OCI-LY1 (cell line): ENCODE results near the gene RASD1.

Source experiments
- H2AFZ ChIP-seq: fragments of 200-600 bp; sonication (generic), shearing (Covaris generic); 2 replicates; pipeline ENCODE4 v1.6.0; 2014; ENCODE audit warnings: antibody characterized with exemption, mild to moderate bottlenecking, low read length
- H3F3A ChIP-seq: fragments of 200-600 bp; sonication (generic), shearing (Covaris generic); 2 replicates; pipeline ENCODE4 v1.6.0; 2014; ENCODE audit warnings: mild to moderate bottlenecking, antibody characterized with exemption, low read length, moderate library complexity; ENCODE audit not compliant: insufficient read depth
- H3K27ac ChIP-seq: fragments of 200-600 bp; sonication (generic); 2 replicates; pipeline ENCODE4 v1.5.1; 2014; ENCODE audit warnings: low read length, mixed run types, mild to moderate bottlenecking, low read depth; ENCODE audit not compliant: poor library complexity, severe bottlenecking
- H3K27me3 ChIP-seq: fragments of 200-600 bp; sonication (generic); 2 replicates; pipeline ENCODE4 v1.6.0; 2014; ENCODE audit warnings: antibody characterized with exemption, mild to moderate bottlenecking, low read length, moderate library complexity; ENCODE audit not compliant: insufficient read depth
- H3K36me3 ChIP-seq: fragments of 200-600 bp; sonication (generic); 2 replicates; pipeline ENCODE4 v1.6.1; 2014; ENCODE audit warnings: mild to moderate bottlenecking, antibody characterized with exemption, low read length, moderate library complexity, mixed read lengths; ENCODE audit not compliant: insufficient read depth
- H3K4me1 ChIP-seq: fragments of 200-600 bp; sonication (generic); 2 replicates; pipeline ENCODE4 v1.5.1; 2014; ENCODE audit warnings: mild to moderate bottlenecking, low read length, moderate library complexity; ENCODE audit not compliant: insufficient read depth, severe bottlenecking
- H3K4me2 ChIP-seq: fragments of 200-600 bp; sonication (generic), shearing (Covaris generic); 2 replicates; pipeline ENCODE4 v1.6.1; 2014; ENCODE audit warnings: low read length
- H3K4me3 ChIP-seq: fragments of 200-600 bp; sonication (generic); 2 replicates; pipeline ENCODE4 v1.5.1; 2014; ENCODE audit warnings: low read length, low read depth, mild to moderate bottlenecking, mixed read lengths; ENCODE audit not compliant: poor library complexity, severe bottlenecking
- H3K79me2 ChIP-seq: fragments of 200-600 bp; shearing (Covaris generic); 2 replicates; pipeline ENCODE4 v1.6.1; 2016; ENCODE audit warnings: mixed run types, low read length, mixed read lengths; ENCODE audit not compliant: insufficient read depth
- H3K9ac ChIP-seq: fragments of 200-600 bp; sonication (generic), shearing (Covaris generic); 2 replicates; pipeline ENCODE4 v1.6.1; 2014; ENCODE audit warnings: mild to moderate bottlenecking, low read length, mixed read lengths
- H3K9me2 ChIP-seq: fragments of 200-600 bp; sonication (generic), shearing (Covaris generic); 2 replicates; pipeline ENCODE4 v1.6.1; 2014; ENCODE audit warnings: low read depth, mild to moderate bottlenecking, low read length, mixed read lengths
- H3K9me3 ChIP-seq: fragments of 200-600 bp; shearing (Covaris generic); 2 replicates; pipeline ENCODE4 v1.6.1; 2014; ENCODE audit warnings: low read length, mixed read lengths
- H4K20me1 ChIP-seq: fragments of 200-600 bp; sonication (generic), shearing (Covaris generic); 2 replicates; pipeline ENCODE4 v1.6.0; 2016; ENCODE audit warnings: mild to moderate bottlenecking, low read length; ENCODE audit not compliant: insufficient read depth
- CTCF ChIP-seq: fragments of 200-600 bp; sonication (generic), shearing (Covaris generic); IDR thresholded peaks from 2 replicates; pipeline ENCODE4 v1.5.1; 2017; ENCODE audit warnings: mild to moderate bottlenecking, antibody characterized with exemption, low read length, moderate library complexity, mixed read lengths
- EZH2 ChIP-seq: fragments of 200-600 bp; sonication (generic), shearing (Covaris generic); IDR thresholded peaks from 2 replicates; pipeline ENCODE4 v1.8.0; 2017; ENCODE audit warnings: borderline replicate concordance, mixed run types, mild to moderate bottlenecking, antibody characterized with exemption, low read length, moderate library complexity, mixed read lengths

The RASD1 gene

GRCh38 chr17:17495536-17496188, 533 bp downstream of the RASD1 start:
- Histone ChIP-seq H2AFZ (no peak overlapping the region), H3K9me3 (no peaks in the 10 kb centered on the region), H3K27ac (no peak overlapping the region), H3K27me3 (no peaks in the 10 kb centered on the region), H3F3A (no peaks in the 10 kb centered on the region), H3K9me2 (no peaks in the 10 kb centered on the region), H4K20me1 (no peaks in the 10 kb centered on the region), H3K4me3 (no peak overlapping the region), H3K9ac (no peak overlapping the region), H3K4me2 (no peak overlapping the region), H3K36me3 (peaks cover 24% of the 10 kb centered on the region), H3K79me2 (no peaks in the 10 kb centered on the region), H3K4me1 (peaks cover 3% of the 10 kb centered on the region)
- no peak for TF ChIP-seq EZH2
- no peak for TF ChIP-seq CTCF

DNA sequence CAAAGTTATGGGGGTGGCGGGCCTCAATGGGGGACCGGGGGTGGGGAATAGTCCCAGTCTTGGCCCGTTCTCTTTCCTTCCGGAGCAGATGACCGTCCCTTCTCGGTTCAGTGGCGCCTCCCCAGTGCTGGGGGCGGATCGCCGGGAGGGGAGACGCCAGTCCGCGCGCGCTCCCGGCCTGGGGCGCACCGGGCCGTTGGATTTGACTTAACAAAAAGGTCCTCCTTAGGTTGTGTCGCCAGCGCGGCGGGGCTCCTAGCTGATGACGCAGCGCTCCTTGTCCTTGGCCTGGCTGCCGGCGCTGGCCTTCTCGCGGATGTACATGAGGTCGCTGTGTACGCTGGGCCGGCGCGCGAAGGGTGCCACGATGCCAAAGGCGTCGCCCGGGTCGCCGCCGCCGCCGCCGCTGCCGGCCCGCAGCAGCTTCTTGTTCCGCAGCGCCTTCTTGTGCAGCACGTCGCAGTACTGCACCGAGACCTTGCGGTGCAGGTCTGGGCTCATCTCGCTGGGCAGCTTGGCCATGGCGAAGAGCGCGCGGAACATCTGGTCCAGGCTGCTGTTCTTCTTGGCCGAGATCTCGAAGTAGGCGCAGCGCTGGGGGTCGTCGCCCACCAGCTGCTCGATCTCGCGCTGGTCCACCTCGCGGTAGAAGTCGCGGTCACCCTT, 1.2 kb downstream of the RASD1 start:
- Histone ChIP-seq H3K4me1 (peaks cover 3% of the 10 kb centered on the region), H3K9me2 (no peaks in the 10 kb centered on the region), H4K20me1 (no peaks in the 10 kb centered on the region), H3K27ac (no peak overlapping the region), H2AFZ (no peak overlapping the region), H3K4me3 (no peak overlapping the region), H3K9me3 (no peaks in the 10 kb centered on the region), H3K9ac (no peak overlapping the region), H3K79me2 (no peaks in the 10 kb centered on the region), H3K36me3 (peaks cover 29% of the 10 kb centered on the region), H3F3A (no peaks in the 10 kb centered on the region), H3K27me3 (no peaks in the 10 kb centered on the region), H3K4me2 (no peak overlapping the region)
- no peak for TF ChIP-seq EZH2
- no peak for TF ChIP-seq CTCF

DNA sequence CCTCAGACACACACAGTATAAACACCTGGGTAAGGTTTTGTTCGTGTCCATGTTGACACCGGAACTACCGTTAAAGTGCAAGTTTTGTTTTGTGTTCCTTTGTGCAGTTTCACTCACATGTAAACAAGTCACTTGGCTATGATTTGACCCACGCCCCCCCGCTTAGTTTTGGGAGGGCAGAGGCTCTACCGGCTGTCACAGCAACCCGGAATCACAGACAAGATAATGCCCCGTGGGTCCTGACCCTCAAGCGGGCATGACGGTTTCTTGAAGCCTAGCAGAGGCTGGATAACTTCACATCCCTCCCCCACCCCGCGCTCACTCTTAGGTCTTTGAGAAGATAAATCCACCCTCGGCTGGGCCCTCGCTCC, 1.7 kb downstream of the RASD1 start:
- no peaks in the 10 kb centered on the region for H3F3A ChIP-seq
- H3K4me3 ChIP-seq, result no peak overlapping the region
- no peaks in the 10 kb centered on the region for H4K20me1 ChIP-seq
- no peaks in the 10 kb centered on the region for H3K79me2 ChIP-seq
- no peaks in the 10 kb centered on the region for H3K27me3 ChIP-seq
- peaks cover 33% of the 10 kb centered on the region for H3K36me3 ChIP-seq
- H3K9ac ChIP-seq, result no peak overlapping the region
- H2AFZ ChIP-seq, result no peak overlapping the region
- no peak for TF ChIP-seq EZH2
- no peak for TF ChIP-seq CTCF
- no peaks in the 10 kb centered on the region for H3K9me2 ChIP-seq
- no peak overlapping the region for H3K4me2 ChIP-seq
- H3K27ac ChIP-seq, result no peak overlapping the region
- no peaks in the 10 kb centered on the region for H3K9me3 ChIP-seq
- peaks cover 3% of the 10 kb centered on the region for H3K4me1 ChIP-seq
